NOMO-1 (cell line): Measurements from ENCODE around the gene PLXNB1.

Source experiments
- DNase-seq, 2 experiments: peaks; one replicate each; lab custom pipeline; 2025; ENCODE audit not compliant: unreplicated experiment in 2 of 2; lab: John Stamatoyannopoulos, UW

Gene PLXNB1

GRCh38 chr3:48433472-48434118 is 3.7 kb upstream of the PLXNB1 start:
- no peak for DNase-seq

- no peak for DNase-seq
These were observed 2.8 kb upstream of the PLXNB1 start for GRCh38 chr3:48432411-48433371.

GRCh38 chr3:48431224-48432029 is 1.5 kb upstream of the PLXNB1 start:
- DNase-seq, result no peak

- no peak for DNase-seq
These were observed 819 bp upstream of the PLXNB1 start for GRCh38 chr3:48430708-48431101.

- no peak for DNase-seq
These were observed 448 bp downstream of the PLXNB1 start for GRCh38 chr3:48429317-48429959.

GRCh38 chr3:48428572-48429316 is 1.1 kb downstream of the PLXNB1 start:
- DNase-seq, result no peak

GRCh38 chr3:48428088-48428571 is 1.8 kb downstream of the PLXNB1 start:
- no peak for DNase-seq

- no peak for DNase-seq
These were observed 2.3 kb downstream of the PLXNB1 start for GRCh38 chr3:48427630-48427962.

- no peak for DNase-seq
These were observed 2.8 kb downstream of the PLXNB1 start for GRCh38 chr3:48426944-48427629.

- DNase-seq, result no peak
These were observed 3.4 kb downstream of the PLXNB1 start for GRCh38 chr3:48426401-48426909.

- no peak for DNase-seq
These were observed 4.5 kb downstream of the PLXNB1 start for GRCh38 chr3:48425281-48425812.

GRCh38 chr3:48423883-48424695 is 5.8 kb downstream of the PLXNB1 start:
- no peak for DNase-seq

- no peak for DNase-seq
These were observed 6.5 kb downstream of the PLXNB1 start for GRCh38 chr3:48423241-48423882.

GRCh38 chr3:48422681-48423080 is 7.2 kb downstream of the PLXNB1 start:
- no peak for DNase-seq

GRCh38 chr3:48422272-48422671 is 7.6 kb downstream of the PLXNB1 start:
- no peak for DNase-seq

GRCh38 chr3:48420561-48420960 is 9.3 kb downstream of the PLXNB1 start:
- no peak for DNase-seq

GRCh38 chr3:48419597-48419996 is 10.3 kb downstream of the PLXNB1 start:
- no peak for DNase-seq

- DNase-seq, result no peak
These were observed 10.7 kb downstream of the PLXNB1 start for GRCh38 chr3:48419149-48419548.
